GM19023 (cell line): ENCODE data around the gene ZNF232.
"Not testable (repeated sequence)": the region's sequence is repeated elsewhere in the genome, so short reads cannot be mapped to it uniquely, and the experiment has no call there.

ENCODE experiments used
- ATAC-seq: cut with Tn5 transposase; IDR thresholded peaks from one replicate; pipeline ENCODE4 v1.9.1; 2021; ENCODE audit warnings: mild to moderate bottlenecking, moderate library complexity; ENCODE audit not compliant: unreplicated experiment

The ZNF232 gene

DNA sequence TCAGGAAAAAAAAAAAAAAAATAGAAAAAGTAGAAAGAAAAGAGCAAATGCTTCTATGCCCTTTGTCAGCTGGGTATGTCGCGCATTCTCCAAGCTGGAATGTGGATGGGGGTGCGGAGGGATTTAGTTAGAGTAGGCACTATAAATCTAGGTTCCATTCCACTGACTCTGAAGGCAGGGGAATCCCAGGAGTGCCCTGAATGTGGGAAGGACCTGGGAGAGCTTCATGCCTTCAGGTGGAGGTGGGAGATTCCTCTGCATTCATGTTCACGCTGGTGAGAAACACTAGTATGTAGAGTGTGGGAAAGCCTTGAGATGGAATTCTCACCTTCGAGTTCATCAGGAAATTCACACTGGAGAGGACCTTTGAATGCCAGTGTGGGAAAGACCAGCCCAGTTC, 12.4 kb downstream of the ZNF232 start:
- no peak for ATAC-seq

DNA sequence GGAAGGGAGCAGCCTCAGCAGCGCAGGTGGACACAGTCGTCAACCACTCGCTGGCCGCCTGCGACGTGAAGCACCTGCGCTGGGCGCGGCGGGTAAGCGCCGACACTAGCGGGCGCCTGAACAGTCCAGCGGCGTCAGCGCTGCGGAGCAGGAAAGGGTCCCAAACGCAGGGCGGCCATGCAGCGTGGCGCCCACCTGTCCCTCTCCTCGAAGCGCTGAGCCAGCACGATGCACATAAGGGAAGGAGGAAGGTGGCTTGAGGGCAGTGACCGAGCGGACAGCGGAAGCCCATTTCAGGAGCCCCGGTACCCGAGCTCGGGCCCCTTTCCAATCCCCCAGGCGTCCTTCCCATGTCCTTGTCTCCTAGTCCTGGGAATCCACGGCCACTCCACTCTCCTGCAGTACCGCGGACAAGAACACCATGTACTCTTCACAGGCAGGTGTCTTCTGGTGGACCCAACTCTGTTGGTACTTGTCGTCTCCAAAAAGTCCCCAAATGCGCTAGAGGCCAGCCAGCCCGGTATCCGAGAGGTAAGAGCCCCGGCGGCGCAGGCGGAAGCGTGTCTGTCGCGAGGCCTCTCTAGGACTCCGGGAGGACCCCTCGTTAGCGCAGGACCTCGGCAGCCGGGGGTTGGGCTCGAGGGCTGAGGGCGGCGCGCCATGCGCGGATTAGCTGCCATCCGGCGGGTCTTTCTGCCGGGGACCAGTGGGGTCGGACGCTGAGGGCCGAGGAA, 14.4 kb downstream of the ZNF232 start:
- no peak for ATAC-seq

DNA sequence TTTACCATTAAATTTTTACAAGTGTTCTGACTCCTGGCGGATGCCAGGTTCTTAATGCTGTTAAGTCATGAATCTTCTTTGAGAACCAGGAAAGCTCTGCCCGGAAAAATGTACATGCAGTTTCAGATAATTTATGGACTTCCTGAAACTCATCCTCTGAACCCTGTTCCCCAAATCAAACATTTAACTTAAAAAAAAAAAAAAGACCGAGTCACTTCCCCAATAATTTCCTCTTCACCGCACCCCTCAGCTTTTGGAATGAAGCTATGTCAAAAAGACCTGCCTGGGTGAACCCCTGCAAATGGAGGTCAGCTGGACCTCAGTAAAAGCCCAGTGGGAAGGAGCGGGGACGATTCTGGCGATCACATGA, 15.0 kb downstream of the ZNF232 start:
- no peak for ATAC-seq

DNA sequence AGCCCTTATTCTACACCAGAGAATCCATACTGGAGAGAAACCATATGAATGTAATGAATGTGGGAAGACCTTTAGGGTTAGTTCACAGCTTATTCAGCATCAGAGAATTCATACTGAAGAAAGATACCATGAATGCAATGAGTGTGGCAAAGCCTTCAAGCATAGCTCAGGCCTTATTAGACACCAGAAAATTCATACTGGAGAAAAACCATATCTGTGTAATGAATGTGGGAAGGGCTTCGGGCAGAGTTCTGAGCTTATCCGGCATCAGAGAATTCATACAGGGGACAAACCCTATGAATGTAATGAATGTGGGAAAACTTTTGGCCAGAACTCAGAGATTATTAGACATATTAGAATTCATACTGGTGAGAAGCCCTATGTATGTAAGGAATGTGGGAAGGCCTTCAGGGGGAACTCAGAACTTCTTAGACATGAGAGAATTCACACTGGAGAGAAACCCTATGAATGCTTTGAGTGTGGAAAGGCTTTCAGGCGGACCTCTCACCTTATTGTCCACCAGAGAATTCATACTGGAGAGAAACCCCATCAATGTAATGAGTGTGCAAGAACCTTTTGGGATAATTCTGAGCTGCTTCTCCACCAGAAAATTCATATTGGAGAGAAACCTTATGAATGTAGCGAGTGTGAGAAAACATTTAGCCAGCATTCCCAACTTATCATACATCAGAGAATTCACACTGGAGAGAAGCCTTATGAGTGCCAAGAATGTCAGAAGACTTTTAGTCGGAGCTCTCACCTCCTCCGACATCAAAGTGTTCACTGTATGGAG, 19.3 kb downstream of the ZNF232 start:
- ATAC-seq, result no peak

DNA sequence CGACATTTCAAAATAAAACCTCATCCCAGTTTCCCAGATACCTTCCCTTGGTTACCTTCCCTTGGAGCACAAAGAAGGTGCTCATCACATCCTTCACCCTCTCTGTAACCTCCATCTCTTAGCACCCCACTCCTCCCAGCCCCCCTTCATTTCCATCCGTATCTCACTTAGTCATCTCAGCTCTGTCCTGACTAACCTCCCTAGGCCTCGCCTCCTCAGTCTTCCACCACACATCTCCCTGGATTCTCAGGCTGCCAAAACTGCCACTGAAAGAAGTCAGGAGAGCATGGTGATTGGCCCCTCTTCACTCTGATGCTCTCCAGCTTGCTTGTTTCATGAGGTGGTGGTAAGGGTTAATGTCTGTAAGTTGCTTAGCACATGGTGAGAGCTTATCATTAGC, 31.1 kb downstream of the ZNF232 start:
- ATAC-seq, result no peak

DNA sequence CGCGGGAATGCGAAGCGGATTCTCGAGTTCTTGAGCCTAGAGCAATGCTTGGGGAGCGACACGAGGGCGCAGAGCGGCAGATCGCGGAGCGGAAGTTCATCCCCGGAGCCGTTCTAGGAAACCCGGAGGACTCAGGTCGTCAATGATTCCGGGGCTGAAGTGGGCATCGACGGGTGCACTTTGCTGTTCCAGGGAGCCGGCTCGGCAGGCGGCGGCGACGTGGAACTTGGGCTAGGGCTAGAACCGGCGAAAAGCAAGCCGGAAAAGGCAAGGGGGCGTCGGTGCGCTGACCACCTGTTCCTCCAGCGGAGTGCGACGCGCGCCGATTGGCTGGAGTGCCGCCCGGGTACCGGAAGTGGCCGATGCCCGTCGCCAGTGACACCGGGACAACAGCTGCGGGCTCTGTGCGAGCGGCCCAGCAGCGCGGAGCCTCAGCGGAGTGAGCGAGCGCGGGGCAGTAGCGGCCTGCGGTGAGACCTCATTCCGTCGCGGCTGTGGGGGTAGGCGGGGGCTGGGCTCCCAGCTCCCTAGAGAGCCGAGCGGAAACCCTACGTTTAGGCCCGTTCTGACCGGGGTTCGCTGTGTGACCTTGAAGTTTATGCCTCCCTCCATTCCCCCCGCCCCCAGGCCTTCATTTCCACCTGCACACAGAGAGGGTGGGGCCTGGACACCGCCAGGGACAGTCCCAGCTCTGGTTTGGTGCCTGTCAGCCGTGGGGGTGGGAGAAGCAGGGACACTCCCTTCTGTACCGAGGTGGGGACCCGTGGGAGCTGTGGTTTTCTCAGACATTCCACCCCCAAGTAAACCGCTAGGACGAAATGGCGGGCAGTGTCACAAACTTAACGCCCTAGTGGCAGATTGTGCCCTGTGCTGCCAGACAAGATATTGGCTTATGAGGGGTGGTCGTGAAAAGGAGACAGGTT, 33.3 kb downstream of the ZNF232 start, which contains the start of gene ZFP3:
TSS of gene ZFP3 (plus strand) at position 362 of the 923 bp plus-strand sequence. CDS start 13,038 bp downstream, outside the sequence.
- ATAC-seq, result peak; percentile 83

DNA sequence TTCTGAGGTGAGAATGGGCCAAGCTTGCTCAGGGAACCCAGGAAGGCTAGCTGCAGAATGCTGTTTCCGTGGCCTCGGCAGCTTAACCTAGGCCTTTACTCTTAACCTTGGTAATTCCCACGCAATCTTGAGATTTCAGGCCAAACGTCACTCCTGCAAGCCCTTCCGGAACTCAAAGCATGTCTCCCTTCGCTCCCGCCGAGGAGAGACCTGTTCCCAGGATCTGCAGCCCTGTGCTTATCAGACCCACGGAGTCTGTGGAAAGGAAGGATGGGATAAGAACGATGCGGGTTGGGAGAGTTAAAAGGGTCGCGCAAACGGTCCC, 33.9 kb downstream of the ZNF232 start:
- ATAC-seq, result no peak

DNA sequence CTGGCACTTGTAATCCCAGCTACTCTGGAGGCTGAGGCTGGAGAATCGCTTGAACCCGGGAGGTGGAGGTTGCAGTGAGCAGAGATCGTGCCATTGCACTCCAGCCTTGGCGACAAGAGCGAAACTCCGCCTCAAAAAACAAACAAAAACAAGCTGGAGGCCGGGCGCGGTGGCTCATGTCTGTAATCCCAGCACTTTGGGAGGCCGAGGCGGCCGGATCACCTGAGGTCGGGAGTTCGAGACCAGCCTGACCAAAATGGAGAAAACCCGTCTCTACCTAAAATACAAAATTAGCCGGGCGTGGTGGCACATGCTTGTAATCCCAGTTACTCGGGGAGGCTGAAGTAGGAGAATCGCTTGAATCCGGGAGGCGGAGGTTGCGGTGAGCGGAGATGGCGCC, 34.4 kb downstream of the ZNF232 start:
- ATAC-seq, result not testable (repeated sequence)

DNA sequence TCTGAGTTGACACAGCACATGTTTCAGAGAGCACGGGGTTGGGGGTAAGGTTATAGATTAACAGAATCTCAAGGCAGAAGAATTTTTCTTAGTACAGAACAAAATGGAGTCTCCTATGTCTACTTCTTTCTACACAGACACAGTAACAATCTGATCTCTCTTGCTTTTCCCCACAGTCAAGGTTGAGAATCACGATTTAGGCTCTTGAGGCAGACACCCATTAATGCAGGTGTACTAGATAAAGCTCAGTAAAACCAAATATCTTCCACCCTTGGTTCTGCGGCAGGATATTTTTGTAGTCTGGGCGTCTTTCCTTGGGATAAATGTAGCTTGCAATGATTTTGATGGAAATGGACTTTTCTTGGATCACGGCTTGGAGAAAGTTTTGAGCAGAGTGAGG, 36.2 kb downstream of the ZNF232 start:
- not testable (repeated sequence) for ATAC-seq

DNA sequence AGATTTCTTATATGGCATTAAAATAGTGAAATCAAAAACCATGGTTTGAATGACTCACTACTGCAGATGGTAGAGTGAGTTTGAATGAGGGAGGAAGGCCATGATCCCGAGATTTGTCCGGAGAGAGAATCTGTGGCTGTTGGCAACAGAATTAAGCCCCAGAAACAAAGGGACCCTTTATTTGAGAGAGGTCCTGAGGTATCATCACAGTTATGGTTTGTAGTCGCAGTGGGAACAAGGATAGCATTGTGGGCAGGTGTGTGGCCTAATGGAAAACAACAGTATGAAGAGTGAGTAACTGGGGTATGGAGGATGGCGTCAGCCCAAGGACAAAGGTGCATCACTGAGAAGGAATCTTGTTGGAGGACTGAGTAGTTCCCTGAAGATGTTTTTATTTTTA, 42.0 kb downstream of the ZNF232 start:
- no peak for ATAC-seq

DNA sequence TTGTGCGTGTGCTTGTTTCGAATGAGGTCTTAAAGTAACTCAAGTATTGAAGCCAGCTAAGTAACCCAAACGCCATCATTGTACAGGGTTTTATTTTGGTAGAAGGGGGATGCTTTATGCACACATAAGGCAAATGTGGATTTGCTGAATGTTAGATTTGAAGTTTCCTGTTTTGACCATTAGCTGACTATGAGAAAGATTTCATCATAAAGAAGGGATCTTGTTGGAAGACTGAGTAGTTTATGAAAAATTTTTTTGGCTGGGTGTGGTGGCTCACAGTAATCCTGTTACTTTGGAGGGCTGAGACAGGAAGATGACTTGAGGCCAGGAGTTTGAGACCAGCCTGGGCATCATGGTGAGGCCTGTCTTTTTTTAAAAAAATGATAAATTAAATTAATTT, 43.4 kb downstream of the ZNF232 start:
- no peak for ATAC-seq

DNA sequence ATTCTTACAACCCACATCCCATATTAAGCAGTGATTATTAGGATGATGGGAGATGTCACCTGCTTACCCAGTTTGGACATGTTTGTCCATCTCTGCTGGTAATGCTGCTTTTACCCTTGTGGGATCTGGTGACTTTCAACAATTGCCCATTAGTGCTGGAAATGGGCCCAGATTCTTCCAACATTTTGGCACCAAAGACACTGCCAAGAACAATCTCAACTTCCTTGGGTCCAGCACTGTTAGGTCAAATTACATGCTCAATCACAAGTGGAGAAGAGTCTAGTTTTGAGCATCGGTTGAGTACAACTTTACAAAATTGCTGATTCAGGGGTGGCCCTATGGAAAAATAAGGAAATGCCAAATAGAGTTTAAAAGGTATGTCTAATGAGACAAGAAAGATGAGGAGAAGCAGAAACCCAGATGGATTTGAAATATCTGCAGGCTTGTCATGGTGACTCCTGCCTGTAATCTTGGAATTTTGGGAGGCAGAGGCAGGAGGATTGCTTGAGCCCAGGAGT, 46.4 kb downstream of the ZNF232 start:
- no peak for ATAC-seq
